NCI-H1048 (cell line): ENCODE results near the gene BACE1-AS.
"Not testable (repeated sequence)": the region's sequence is repeated elsewhere in the genome, so short reads cannot be mapped to it uniquely, and the experiment has no call there.

ENCODE experiments used
- DNase-seq: peaks from one replicate; lab custom pipeline; 2025; lab: John Stamatoyannopoulos, UW

Gene BACE1-AS

DNA sequence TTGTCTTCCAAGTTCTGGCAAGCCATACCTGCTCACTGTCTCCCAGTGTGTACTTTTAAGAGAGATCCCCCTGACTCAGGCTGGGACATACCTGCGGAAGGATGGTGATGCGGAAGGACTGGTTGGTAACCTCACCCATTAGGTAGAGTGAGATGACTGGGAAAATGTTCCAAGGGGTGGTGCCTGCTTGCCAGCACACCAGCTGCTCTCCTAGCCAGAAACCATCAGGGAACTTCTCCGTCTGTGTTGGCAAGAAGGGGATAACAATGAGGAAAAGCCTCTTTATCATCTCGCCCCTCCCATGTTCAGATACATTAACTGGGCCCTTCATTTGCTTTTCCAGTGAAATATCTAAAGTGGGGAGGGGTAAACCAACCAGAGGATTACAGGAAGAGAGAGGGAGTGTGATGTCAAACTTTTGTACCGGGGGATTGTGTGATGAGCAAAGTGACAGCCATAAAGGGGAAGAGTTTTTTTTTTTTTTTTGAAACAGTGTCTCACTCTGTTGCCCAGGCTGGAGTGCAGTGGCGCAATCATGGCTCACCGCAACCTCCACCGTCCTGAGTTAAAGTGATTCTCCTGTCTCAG, at the start of gene BACE1-AS:
TSS of gene BACE1-AS (plus strand) at position 538 of the 588 bp plus-strand sequence.
- DNase-seq: no peak

DNA sequence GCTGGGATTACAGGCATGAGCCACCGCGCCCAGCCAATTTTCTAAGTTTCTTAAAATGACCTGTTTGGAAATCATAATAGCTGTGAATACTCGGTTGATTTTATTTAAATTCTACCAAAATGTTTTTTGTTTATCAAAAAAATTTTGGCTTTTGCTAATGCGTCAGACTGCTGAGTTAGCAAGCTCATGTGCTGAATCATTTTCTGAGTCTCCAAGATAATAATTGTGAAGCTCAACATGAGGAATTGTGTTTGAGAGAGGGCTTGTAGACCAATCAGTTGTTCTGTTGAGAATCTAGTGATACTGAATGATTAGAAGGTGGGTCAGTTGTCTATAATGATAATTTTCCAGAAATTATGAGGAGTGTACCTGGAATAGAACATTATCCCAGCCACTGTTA, 42.8 kb upstream of the BACE1-AS start:
- DNase-seq: no peak

DNA sequence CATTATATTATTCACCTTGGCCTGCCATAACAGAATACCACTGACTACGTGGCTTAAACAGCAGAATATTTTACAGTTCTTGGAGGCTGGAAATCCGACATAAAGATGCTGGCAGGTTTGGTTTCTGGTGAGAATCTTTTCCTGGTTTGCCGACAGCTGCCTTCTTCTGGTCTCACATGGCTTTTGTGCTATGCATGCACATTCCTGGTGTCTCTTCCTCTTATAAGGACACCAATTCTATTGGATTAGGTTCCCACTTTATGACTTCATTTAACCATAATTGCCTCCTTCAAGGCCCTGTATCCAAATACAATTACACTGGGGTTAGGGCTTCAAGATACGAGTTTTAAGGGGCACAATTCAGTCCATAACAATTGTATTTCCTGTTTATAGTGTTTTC, 41.6 kb upstream of the BACE1-AS start:
- no peak for DNase-seq

DNA sequence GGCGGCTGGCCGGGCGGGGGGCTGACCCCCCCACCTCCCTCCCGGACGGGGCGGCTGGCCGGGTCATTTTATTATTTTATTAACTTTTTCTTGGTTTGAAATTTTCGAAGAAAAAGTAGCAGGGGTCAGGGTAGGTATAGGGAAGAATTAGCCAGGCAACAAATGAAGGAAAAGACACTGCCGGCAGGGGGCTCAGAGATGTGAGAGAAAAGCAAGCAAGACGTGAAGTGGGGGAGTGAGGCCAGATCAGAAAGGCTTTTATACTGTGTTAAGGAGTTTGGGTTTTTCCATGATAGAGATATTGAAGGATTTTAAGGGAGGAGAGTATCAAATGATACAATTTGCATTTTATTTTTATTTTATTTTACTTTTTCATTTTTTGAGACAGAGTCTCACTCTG, 39.6 kb upstream of the BACE1-AS start:
- DNase-seq: no peak

DNA sequence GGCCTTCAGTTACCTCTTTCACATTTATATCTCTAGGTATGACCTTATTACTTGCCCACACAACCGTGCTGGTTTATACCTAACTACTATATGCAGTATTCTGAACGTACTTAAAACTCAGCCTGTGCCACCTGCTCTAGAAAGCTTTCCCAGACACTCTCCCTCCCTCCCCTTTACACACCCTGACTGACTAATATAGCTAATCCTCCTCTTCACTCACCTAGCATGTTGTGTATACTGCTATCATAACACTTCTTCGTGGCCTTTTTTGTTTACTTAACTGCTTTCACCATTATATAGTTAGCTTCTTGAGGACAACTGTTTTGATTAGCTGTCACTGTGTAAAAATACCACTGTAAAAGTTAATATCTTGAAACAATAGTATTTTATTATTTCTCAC, 35.2 kb upstream of the BACE1-AS start:
- no peak for DNase-seq

DNA sequence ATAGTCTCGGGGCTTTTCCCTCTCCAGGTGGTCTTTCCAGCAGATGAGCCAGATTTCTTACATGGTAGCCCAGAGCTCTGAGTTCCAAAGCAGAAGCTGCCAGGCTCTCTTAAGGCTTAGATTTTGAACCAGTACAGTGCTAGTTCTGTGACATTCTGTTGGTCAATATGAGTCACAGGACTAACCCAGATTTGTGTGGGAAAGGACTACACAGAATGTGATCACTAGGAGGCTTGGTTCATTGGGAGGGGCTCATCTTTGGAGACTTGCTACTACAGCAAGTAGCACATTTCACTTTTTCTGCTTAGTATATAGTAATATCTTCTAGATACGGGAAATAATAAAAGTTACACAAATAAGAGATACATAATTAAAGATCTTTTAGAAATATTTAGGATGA, 34.6 kb upstream of the BACE1-AS start:
- no peak for DNase-seq

DNA sequence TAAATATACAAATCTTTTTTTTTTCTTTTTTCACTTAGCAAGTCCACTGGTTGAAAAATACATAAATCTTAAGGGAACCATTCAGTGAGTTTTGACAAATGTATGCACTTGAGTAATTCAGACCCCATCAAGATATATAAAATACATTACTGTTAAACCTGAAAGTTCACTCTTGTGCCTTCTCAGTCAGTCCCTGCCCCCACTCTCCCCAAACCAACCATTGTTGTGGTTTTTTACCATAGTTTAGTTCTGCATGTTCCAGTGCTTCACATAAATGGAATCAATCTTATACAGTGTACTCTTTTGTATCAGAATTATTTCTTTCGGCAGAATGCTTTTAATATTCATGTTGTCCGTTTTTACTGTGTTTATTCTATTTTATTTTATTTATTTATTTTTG, 32.6 kb upstream of the BACE1-AS start:
- no peak for DNase-seq

DNA sequence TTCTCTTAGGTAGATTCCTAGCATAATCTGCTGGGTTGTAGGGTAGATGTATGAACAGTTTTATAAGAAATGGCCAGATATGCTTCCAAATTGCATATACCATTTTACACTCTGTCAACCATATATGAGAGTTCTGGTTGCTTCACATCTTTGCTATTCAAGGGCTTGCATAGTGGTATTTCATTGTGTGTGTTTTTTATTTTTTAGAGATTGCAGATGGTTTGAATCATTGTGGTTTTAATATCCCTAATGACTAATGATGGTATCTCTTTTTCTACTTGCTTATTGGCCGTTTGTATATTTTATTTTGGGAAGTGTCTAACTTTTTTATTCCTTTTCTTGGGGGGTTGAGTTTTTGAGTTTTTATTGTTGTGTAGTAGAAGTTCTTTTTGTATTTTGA, 31.7 kb upstream of the BACE1-AS start:
- DNase-seq: no peak

DNA sequence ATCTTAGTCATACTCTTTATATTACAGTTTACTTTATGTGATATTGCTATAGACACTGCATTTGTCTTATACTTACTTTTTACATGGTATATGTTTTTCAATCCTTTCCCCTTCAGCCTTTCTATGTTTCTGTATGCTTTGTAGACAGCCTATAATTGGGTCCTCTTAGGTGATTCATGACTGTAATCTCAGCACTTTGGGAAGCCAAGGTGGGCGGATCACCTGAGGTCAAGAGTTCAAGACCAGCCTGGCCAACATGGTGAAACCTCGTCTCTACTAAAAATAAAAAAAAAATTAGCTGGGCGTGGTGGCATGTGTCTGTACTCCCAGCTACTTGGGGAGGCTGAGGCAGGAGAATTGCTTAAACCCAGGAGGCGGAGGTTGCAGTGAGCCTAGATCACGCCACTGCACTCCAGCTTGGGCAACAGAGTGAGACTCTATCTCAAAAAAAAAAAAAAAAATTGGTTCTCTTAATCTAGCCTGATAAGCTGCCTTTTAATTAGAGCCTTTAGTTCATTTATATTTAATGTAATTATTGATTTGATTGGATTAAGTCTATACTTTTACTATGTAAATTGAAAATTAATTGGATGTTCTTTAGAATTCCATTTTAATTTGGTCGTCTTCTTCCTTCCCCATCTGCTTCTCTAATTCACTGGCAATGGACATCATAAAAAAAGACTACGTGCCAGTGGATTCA, 26.4 kb upstream of the BACE1-AS start:
- DNase-seq: not testable (repeated sequence)

DNA sequence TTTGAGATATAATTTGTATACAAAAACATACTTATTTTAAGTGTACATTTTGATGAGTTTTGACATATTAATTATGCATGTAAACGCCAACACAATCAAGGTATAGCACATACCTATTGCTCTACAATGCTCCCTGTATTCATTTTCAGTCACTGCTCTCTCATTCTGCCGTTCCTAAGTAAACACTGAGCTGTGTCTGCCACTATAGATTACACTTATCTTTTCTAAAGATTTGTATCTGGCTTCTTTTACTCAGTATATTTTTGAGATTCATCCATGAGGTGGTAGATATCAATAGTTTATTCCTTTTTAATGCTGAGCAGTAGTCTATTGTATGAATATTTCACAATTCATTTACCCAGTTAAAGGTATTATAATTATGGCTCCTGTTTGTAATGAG, 25.4 kb upstream of the BACE1-AS start:
- DNase-seq: no peak

DNA sequence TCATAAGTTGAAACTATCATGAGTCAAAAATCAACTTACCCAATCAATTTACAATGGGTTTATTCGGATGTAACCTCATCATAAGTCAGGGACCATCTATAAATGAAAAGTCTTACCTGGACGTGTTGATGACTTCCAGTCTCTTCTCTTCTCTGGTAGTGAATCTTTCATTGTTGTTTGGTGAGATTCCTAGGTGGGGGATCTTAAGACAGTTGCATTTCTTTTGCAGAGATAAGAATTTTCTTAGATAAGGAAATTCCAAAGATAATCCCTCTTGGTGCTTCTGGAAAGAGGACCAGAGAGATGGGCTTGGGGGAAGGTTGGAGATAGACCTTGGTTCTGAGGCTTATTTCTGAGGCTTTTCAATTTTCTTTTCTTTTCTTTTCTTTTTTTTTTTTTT, 21.3 kb upstream of the BACE1-AS start:
- no peak for DNase-seq

DNA sequence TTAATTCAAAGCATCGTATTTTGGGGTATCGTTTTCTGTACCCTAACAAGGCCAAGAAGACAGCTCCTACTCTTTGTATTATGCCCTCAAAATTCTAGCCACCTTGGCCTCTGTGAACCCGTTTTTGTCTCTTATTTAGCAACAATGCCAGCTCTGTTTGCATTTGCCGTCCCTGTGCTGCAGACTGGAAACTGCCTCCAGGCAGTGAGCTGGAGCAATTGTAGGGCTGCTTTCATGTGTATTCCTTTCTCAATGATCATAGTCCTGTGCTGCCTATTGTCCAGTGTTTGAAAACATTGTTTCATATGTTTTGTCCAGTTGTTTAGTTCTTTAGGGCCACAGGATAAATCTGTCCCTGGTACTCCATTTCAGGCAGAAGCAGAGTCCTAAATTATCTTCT, 19.9 kb upstream of the BACE1-AS start:
- DNase-seq: no peak

DNA sequence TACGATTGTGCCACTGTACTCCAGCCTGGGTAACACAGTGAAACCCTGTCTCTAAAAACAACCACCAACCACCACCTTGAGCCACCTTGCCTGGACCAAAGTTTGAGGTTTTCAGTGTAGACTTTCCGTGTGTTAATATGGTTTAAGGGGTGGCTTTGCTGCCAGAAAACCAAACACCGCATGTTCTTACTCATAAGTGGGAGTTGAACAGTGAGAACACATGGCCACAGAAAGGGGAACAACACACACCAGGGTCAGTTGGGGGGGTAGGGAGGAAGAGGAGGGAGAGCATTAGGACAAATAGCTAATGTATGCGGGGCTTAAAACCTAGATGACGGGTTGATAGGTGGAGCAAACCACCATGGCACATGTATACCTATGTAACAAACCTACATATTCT, 19.0 kb upstream of the BACE1-AS start:
- not testable (repeated sequence) for DNase-seq

DNA sequence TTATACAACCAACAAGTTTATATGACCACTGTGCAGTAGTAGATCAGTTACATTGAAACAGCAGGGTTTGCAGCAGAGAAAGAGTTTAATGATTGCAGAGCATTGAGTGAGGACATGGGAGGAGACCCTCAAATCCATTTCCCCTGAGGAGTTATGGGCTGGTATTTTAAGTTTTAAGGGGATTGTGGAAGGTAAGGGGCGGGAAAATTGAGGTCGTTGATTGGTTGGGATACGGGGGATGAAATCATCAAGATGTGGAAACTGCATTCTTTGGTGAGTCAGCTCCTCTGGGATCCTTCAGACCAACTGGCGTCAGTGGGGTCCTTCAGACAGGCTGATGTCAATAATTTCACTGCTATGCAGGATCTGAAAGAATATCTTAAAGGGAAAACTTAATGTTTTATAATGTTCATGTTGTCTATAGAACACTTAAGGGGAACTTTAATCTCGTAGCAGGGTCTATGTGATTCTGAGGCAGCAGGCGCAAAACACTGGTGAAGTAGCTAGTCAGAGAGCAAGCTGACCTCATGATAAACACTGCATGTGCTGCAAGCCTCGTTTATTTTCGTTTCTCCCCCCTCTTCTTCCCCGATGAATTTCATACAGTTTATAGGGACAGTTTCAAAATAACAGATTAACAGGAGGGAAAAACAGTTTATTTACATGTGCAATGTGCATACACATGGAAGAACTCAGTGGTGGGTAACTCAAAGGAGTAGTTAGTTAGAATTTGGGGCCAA, 17.4 kb upstream of the BACE1-AS start:
- no peak for DNase-seq

DNA sequence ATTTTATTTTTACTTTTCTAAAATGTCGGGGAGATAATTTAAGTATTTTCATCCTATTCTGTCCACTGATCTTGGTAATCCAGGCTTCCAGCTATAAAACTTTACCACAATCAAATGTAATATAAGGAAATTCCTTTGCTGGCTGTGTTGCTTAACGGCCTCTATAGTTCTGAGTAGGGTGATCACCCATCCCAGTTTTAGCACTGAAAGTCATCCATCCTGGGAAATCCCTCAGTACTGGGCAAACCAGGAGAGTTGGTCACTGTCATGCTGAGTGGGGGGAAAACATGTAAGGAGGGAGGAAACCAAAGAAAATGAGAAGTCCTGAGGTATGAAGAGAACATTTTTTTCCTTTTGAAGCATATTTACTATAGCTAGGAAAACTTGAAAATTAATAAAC, 12.8 kb upstream of the BACE1-AS start:
- DNase-seq: no peak

DNA sequence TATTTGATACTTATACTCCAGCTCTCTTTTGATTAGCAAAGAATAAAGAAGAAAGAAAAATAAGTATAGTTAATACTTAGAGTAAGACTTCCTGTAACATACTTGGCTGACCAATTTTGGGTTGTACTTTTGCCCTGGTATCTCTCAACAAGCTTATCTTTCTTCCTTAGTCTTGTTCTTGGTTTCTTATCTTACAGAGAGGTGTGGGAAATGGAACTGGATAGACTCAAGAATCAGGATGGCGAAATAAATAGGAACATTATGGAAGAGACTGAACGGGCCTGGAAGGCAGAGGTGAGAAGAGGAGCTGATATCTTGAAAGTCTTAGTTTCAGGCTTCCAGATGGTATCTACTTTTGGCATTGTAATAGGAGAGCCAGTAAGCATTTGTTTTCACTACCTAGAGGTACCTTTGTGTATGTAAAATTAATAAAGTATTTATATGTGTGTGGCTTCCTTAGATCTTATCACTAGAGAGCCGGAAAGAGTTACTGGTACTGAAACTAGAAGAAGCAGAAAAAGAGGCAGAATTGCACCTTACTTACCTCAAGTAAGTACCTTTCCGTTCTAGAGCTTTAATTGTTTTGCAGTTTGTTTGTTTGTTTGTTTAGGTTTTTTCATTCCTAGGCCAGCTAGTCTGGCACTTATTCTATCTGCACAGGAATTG, 11.3 kb upstream of the BACE1-AS start:
- DNase-seq: no peak

DNA sequence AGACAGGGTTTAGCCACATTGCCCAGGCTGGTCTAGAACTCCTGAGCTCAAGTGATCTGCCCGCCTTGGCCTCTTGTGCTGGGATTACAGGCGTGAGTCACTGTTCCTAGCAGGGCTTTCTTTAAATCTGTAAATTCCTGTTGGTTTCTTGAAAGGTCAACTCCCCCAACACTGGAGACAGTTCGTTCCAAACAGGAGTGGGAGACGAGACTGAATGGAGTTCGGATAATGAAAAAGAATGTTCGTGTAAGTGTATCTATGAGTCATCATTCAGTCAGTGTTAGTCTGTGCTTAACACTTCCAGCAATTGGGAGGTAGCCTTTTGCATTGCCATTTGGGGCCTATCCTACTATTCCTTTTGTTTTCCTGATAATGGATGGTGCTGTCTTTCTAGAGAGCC, 10.0 kb upstream of the BACE1-AS start:
- no peak for DNase-seq

DNA sequence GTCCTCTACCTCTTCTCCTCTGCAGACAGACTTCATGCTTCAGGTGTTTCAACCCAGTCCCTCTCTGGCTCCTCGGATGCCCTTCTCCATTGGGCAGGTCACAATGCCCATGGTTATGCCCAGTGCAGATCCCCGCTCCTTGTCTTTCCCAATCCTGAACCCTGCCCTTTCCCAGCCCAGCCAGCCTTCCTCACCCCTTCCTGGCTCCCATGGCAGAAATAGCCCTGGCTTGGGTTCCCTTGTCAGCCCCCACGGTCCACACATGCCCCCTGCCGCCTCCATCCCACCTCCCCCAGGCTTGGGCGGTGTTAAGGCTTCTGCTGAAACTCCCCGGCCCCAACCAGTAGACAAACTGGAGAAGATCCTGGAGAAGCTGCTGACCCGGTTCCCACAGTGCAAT, 9.3 kb upstream of the BACE1-AS start:
- no peak for DNase-seq

DNA sequence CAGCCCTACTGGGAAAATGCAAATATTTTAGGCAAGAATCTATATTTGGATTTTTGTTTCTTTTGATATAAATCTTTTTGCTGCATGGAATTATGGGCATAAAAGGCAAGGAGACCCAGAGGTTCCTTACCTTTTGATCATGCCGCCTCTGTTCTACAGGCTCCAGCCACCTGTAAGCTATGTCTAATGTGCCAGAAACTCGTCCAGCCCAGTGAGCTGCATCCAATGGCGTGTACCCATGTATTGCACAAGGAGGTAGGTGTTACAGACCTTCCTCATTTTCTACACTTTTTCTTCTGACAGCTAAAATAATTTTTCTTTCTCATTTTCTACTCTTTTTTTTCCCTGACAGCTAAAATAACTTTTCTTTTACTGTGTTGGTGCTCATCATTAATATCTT, 8.2 kb upstream of the BACE1-AS start:
- DNase-seq: no peak

DNA sequence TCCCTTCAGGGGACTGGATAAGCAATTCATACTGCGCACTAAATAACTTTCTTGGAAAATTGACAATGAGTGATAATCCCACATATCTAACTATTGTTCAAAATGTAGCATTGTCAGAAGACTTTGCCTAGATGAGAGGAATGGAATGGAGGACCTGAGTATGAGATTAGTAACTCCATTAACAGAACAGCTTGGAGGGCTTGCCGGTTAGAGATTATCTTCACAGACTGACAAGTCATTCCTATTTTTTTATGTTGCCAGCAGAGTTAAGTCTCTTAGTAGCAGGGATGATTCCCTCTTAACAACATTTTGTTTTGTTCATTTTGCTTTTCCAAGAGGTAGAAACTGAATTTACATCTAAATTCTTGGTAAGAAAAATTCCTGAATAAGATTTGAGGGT, 7.1 kb upstream of the BACE1-AS start:
- no peak for DNase-seq

DNA sequence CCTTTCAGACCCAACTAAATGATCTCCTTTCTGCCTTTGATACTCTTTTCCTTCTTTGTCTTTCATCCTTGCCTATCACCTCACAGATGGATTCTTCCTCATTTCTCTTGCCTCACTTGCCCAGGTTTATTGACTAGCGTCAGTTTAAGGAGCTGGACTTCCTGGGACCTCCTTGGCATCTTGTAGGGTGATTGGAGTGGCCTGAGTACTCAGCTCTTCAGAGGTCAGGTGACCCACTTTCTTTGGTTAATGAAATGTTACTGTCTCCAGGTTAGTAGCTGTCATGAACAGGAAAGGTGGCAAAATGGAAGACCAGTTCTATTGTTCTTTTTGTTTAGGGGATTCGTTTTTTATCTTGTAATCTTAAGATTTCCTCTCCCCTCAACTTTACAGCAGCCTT, 4.6 kb upstream of the BACE1-AS start:
- no peak for DNase-seq

DNA sequence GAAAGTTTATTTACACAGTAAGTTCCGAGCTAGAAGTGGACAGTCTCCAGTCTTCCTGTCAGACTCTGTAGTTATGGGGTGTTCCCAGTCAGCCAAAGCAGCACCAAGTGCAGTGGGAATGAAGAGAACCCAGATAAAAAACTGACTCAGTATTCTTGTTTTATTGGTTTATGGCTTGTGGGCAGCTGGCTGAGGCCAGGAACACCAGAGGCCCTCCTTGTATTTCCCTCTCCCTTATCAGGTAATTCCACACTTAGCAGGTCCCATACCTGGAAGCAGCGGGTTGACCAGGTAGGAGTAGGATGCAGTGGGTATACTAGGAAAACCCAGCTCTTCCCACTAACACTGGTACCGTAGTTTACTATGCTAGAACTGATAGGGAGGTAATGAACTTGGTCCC, 3.5 kb upstream of the BACE1-AS start:
- DNase-seq: no peak

DNA sequence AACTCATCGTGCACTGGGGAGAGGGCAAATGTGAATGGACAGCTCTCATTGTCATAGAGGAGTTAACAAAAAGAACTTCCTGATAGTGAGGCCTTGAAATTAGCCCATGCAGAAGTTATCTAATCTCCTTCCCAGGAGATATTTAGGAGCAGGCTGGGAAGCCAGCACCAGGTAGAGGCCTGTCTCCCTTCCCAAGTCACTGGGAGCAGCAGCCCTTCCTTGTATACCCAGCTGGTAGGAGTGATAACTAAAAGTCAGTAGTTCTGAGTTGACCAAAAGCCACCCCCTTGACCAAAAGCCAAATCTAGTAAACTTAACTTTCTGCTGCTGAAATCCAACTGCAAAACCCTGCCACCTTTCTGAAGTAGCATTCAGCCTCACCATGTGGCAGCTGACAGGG, 1.4 kb upstream of the BACE1-AS start:
- DNase-seq: no peak
